ENCODE results near the gene PCCA.
"Not testable (repeated sequence)": the region's sequence is repeated elsewhere in the genome, so short reads cannot be mapped to it uniquely, and the experiment has no call there.

DNA sequence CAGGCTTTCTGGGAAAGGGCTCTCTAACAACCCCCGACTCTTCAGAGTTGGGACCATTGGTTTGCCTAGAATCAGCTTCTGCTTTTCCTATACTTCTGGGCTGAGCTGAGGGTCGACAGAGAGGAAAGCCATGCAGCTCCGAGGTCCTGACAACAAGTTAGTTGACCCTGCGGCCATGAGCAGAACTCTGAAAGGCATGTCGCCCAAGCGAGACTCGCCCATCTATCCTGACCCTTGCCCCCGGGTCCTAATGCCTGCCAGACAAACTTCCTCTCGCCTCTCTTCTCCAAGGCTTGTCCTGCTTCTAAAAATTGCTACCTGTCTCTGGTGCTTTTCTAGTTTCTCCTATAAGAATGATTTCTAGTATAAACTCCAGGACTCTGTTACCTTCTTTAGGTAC lies 9.9 kb upstream of the PCCA start:
- TF ChIP-seq, protein P1, sequence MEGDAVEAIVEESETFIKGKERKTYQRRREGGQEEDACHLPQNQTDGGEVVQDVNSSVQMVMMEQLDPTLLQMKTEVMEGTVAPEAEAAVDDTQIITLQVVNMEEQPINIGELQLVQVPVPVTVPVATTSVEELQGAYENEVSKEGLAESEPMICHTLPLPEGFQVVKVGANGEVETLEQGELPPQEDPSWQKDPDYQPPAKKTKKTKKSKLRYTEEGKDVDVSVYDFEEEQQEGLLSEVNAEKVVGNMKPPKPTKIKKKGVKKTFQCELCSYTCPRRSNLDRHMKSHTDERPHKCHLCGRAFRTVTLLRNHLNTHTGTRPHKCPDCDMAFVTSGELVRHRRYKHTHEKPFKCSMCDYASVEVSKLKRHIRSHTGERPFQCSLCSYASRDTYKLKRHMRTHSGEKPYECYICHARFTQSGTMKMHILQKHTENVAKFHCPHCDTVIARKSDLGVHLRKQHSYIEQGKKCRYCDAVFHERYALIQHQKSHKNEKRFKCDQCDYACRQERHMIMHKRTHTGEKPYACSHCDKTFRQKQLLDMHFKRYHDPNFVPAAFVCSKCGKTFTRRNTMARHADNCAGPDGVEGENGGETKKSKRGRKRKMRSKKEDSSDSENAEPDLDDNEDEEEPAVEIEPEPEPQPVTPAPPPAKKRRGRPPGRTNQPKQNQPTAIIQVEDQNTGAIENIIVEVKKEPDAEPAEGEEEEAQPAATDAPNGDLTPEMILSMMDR (IDR thresholded peaks at IDR 0.05), result not testable (repeated sequence)
- TF ChIP-seq POLR2A (IDR thresholded peaks at IDR 0.05), result not testable (repeated sequence)

Measured in breast epithelium (tissue), 3 donors.